Measurements from ENCODE around the gene DIRAS1.
"Not testable (repeated sequence)": the region's sequence is repeated elsewhere in the genome, so short reads cannot be mapped to it uniquely, and the experiment has no call there.

The DIRAS1 gene

GRCh38 chr19:2686360-2686759 lies 34.8 kb downstream of the DIRAS1 start:
- in situ Hi-C loops (cut with HindIII; ENCODE audit: low sequenced_read_pairs), result loop anchor here (25.0 kb wide), 1 partner anchor 176 kb away; the partner anchor contains the start of gene ZNF556

GRCh38 chr19:2685204-2685704 lies 35.9 kb downstream of the DIRAS1 start:
- in situ Hi-C loops (cut with HindIII; ENCODE audit: low sequenced_read_pairs), result loop anchor here (25.0 kb wide), 1 partner anchor 177 kb away; the partner anchor contains the start of gene ZNF556

- in situ Hi-C loops (cut with HindIII; ENCODE audit: low sequenced_read_pairs), result loop anchor here (25.0 kb wide), 1 partner anchor 179 kb away; the partner anchor contains the start of gene ZNF556
These were observed 37.7 kb downstream of the DIRAS1 start for GRCh38 chr19:2683430-2684003.

GRCh38 chr19:2680808-2681207 lies 40.4 kb downstream of the DIRAS1 start:
- in situ Hi-C loops (cut with HindIII; ENCODE audit: low sequenced_read_pairs), result loop anchor here (25.0 kb wide), 1 partner anchor 181 kb away; the partner anchor contains the start of gene ZNF556

- in situ Hi-C loops (cut with HindIII; ENCODE audit: low sequenced_read_pairs), result loop anchor here (25.0 kb wide), 1 partner anchor 183 kb away; the partner anchor contains the start of gene ZNF556
These were observed 41.7 kb downstream of the DIRAS1 start for GRCh38 chr19:2679439-2679838.

- in situ Hi-C loops (cut with HindIII; ENCODE audit: low sequenced_read_pairs), result loop anchor here (25.0 kb wide), 1 partner anchor 183 kb away; the partner anchor contains the start of gene ZNF556
These were observed 42.2 kb downstream of the DIRAS1 start for GRCh38 chr19:2678948-2679347.

GRCh38 chr19:2678044-2678671 lies 43.0 kb downstream of the DIRAS1 start:
- in situ Hi-C loops (cut with HindIII; ENCODE audit: low sequenced_read_pairs), result loop anchor here (25.0 kb wide), 1 partner anchor 184 kb away; the partner anchor contains the start of gene ZNF556

GRCh38 chr19:2676823-2677222 lies 44.3 kb downstream of the DIRAS1 start:
- in situ Hi-C loops (cut with HindIII; ENCODE audit: low sequenced_read_pairs), result loop anchor here (25.0 kb wide), 1 partner anchor 185 kb away; the partner anchor contains the start of gene ZNF556

GRCh38 chr19:2675892-2676291 lies 45.3 kb downstream of the DIRAS1 start:
- in situ Hi-C loops (cut with HindIII; ENCODE audit: low sequenced_read_pairs), result loop anchor here (25.0 kb wide), 1 partner anchor 186 kb away; the partner anchor contains the start of gene ZNF556

- in situ Hi-C loops (cut with HindIII; ENCODE audit: low sequenced_read_pairs), result no loop called here
These were observed 51.0 kb downstream of the DIRAS1 start for GRCh38 chr19:2670217-2670616.

- in situ Hi-C loops (cut with HindIII; ENCODE audit: low sequenced_read_pairs), result no loop called here
These were observed 52.9 kb downstream of the DIRAS1 start for GRCh38 chr19:2668175-2668763.

GRCh38 chr19:2667349-2667748 lies 53.8 kb downstream of the DIRAS1 start:
- in situ Hi-C loops (cut with HindIII; ENCODE audit: low sequenced_read_pairs), result not testable (repeated sequence)

GRCh38 chr19:2666344-2666994 lies 54.7 kb downstream of the DIRAS1 start:
- in situ Hi-C loops (cut with HindIII; ENCODE audit: low sequenced_read_pairs), result no loop called here

GRCh38 chr19:2665103-2665502 lies 56.1 kb downstream of the DIRAS1 start:
- in situ Hi-C loops (cut with HindIII; ENCODE audit: low sequenced_read_pairs), result no loop called here

All from endothelial cell of hepatic sinusoid (primary cell).